PC-9 (cell line): Measurements from ENCODE around the gene CSRP1. TPM values are rescaled to one million over a fixed set of nuclear protein-coding genes. Genes with fewer than 3 reads are reported as not detected.

Experiments
- BruUV-seq: library from RNA; stranded (reverse); fragments of 400-500 nt; replicated peaks from 2 replicates; lab custom pipeline; 2021; lab: Mats Ljungman, UMichigan
- CTCF ChIA-PET: fragments of 300-600 bp; sonication (Branson Sonifier 250); formaldehyde crosslinking; loops from one replicate; lab custom pipeline; 2022; ENCODE audit warnings: antibody characterized with exemption; lab: Charles Lee
- POLR2A ChIA-PET: fragments of 300-600 bp; sonication (Branson Sonifier 250); formaldehyde crosslinking; loops from one replicate; lab custom pipeline; 2022; ENCODE audit warnings: antibody characterized with exemption; ENCODE audit not compliant: unreplicated experiment; lab: Charles Lee
- DNase-seq, 2 experiments: peaks; one replicate each; pipeline versions ENCODE4 v3.0.0 to v3.0.0-alpha.2; 2015 to 2022; ENCODE audit warnings: mixed read lengths in 1 of 2
- H2AFZ ChIP-seq: fragments of 200-600 bp; sonication (generic); 2 replicates; pipeline ENCODE4 v1.8.1; 2017; ENCODE audit warnings: antibody characterized with exemption
- H3F3A ChIP-seq: fragments of 200-600 bp; sonication (generic); 2 replicates; pipeline ENCODE4 v1.8.1; 2017; ENCODE audit warnings: antibody characterized with exemption, mild to moderate bottlenecking, low read depth; ENCODE audit not compliant: insufficient read depth
- H3K27ac ChIP-seq: fragments of 200-600 bp; sonication (generic); 2 replicates; pipeline ENCODE4 v1.6.1; 2016; ENCODE audit warnings: mixed run types
- H3K27me3 ChIP-seq: fragments of 200-600 bp; sonication (generic); 2 replicates; pipeline ENCODE4 v1.6.1; 2016; ENCODE audit warnings: low read depth, mixed run types; ENCODE audit not compliant: insufficient read depth
- H3K36me3 ChIP-seq: fragments of 200-600 bp; sonication (generic); 2 replicates; pipeline ENCODE4 v1.6.1; 2016; ENCODE audit warnings: low read depth, mixed run types
- H3K4me1 ChIP-seq: fragments of 200-600 bp; sonication (generic); replicated peaks from 2 replicates; pipeline ENCODE4 v1.6.1; 2016; ENCODE audit warnings: mixed run types; ENCODE audit not compliant: insufficient read depth
- H3K4me2 ChIP-seq: fragments of 200-600 bp; sonication (generic); 2 replicates; pipeline ENCODE4 v1.6.1; 2017; ENCODE audit warnings: mixed run types
- H3K4me3 ChIP-seq: fragments of 200-600 bp; sonication (generic); 2 replicates; pipeline ENCODE4 v1.6.1; 2016; ENCODE audit warnings: mixed run types
- H3K79me2 ChIP-seq: fragments of 200-600 bp; sonication (generic); 2 replicates; pipeline ENCODE4 v1.6.1; 2017; ENCODE audit warnings: low read depth, mixed run types
- H3K9me2 ChIP-seq: fragments of 200-600 bp; sonication (generic); 2 replicates; pipeline ENCODE4 v1.8.1; 2017; ENCODE audit warnings: mild to moderate bottlenecking; ENCODE audit not compliant: insufficient read depth
- H3K9me3 ChIP-seq: fragments of 200-600 bp; sonication (generic); 2 replicates; pipeline ENCODE4 v1.8.1; 2016; ENCODE audit warnings: low read depth; ENCODE audit not compliant: insufficient read depth
- H4K20me1 ChIP-seq: fragments of 200-600 bp; sonication (generic); 2 replicates; pipeline ENCODE4 v1.8.1; 2017; ENCODE audit not compliant: insufficient read depth
- CTCF ChIP-seq: fragments of 200-600 bp; sonication (generic); conservative IDR thresholded peaks from 2 replicates; pipeline ENCODE4 v1.6.1; 2017; ENCODE audit warnings: mixed run types, antibody characterized with exemption, mild to moderate bottlenecking, moderate library complexity
- EZH2 ChIP-seq: fragments of 200-600 bp; sonication (generic); IDR thresholded peaks from 2 replicates; pipeline ENCODE4 v1.8.0; 2017; ENCODE audit warnings: antibody characterized with exemption, low read depth
- intact Hi-C: fragments of 100-400 bp; cut with micrococcal nuclease; formaldehyde crosslinking; loops from one replicate; pipeline ENCODE4 v1.10.0; 2022; ENCODE audit not compliant: unreplicated experiment
- total RNA-seq: library from RNA; stranded (reverse); gene quantifications from 2 replicates; pipeline ENCODE4 v1.2.3, GENCODE V29; 2021

Gene CSRP1
- total RNA-seq, 1 experiment from 2014 or later = 61.3 TPM

DNA sequence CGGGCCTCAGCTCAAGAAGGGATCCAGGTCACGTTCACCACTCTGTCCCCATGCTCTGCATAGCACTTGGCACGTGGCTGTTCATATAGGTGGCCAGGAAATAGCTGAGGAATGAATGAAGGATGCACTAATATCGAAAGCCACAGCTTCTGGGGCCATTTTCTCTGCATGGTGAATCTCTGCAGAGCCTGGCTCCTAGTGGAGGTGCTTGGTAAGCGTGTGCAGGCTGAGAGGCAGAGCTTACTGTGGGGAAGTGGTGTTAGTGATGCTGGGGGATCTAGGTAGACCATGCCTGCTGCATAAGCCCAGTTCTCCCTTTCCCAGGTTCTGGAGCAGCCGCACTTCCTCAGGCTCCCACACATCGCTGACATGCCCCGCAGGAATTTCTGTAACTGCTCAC lies 8.3 kb downstream of the CSRP1 start:
- Histone ChIP-seq H3K79me2 (no peaks in the 10 kb centered on the region), H3K9me3 (no peaks in the 10 kb centered on the region), H3K36me3 (no peaks in the 10 kb centered on the region), H3K4me3 (no peak overlapping the region), H2AFZ (no peak overlapping the region), H3K27me3 (no peaks in the 10 kb centered on the region), H3K9me2 (no peaks in the 10 kb centered on the region), H3K27ac (no peak overlapping the region), H3K4me2 (no peak overlapping the region), H3F3A (peaks cover 2% of the 10 kb centered on the region; the same call in 1 of the 2 replicates), H3K4me1 (no peaks in the 10 kb centered on the region), H4K20me1 (no peaks in the 10 kb centered on the region)
- TF ChIP-seq EZH2 = no peak
- no peak for TF ChIP-seq CTCF
- intact Hi-C loops = no loop called here
- ChIA-PET CTCF (interaction anchor here (0.6 kb wide), 1 partner anchor 403 kb away, joined by 3 read pairs; no protein-coding TSS in a partner anchor), POLR2A (no interaction called here)
- no peak for DNase-seq
- BruUV-seq = no TSS peak

DNA sequence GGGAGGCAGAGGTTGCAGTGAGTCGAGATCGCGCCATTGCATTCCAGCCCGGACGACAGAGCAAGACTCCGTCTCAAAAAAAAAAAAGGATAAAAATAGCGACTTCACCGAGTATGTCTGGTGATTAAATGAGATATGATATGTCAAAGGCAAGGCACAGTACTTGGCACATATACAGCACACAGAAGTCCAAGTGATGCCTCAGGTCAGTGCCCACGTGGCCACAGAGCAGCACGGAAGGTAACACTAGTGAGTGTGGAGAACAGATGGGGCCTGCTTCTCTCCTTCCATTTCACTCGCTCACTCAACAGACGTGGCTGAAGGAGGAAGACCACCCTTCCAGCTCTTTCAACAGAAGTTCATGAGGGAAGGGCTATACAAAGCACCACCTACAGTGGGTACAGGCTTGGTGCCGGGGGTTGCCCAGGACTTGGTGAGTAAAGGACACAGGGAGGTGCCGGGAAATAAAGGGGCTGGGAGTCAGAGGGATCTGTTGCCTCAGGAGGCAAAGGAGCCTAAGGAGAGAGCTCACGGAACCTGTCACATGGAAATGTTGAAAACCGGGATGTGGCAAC lies 8.9 kb downstream of the CSRP1 start:
- CTCF ChIA-PET = interaction anchor here (0.6 kb wide), 1 partner anchor 404 kb away, joined by 3 read pairs; no protein-coding TSS in a partner anchor
- Histone ChIP-seq H3K36me3 (no peaks in the 10 kb centered on the region), H3K79me2 (no peaks in the 10 kb centered on the region)

DNA sequence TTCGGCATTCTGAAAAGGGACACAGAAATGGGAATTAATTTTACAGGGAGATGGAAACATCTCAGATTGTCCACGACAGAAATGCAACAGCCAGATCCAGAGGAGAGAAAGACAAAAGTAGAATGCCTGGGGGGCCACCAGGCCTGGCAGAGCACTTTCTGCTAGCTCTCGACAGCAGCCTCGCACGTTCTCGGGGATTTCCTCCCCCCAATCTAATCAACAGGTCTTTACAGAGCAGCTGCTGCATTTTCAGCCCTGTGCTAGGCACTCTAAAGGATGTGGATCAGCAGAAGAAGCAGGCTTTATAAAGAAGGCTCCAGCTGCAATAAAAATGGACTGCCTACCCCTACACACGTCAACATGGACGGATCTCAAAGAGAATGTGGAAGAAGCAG lies 10.6 kb downstream of the CSRP1 start:
- TF ChIP-seq CTCF = no peak
- TF ChIP-seq EZH2 = no peak
- Histone ChIP-seq H3K79me2 (no peaks in the 10 kb centered on the region), H3K4me1 (no peaks in the 10 kb centered on the region), H3K9me2 (no peaks in the 10 kb centered on the region), H3K9me3 (no peaks in the 10 kb centered on the region), H2AFZ (no peak overlapping the region), H4K20me1 (no peaks in the 10 kb centered on the region), H3K4me2 (no peak overlapping the region), H3K27me3 (no peaks in the 10 kb centered on the region), H3F3A (no peaks in the 10 kb centered on the region), H3K36me3 (no peaks in the 10 kb centered on the region), H3K27ac (no peak overlapping the region), H3K4me3 (no peak overlapping the region)
- intact Hi-C loops = no loop called here
- BruUV-seq = no TSS peak
- DNase-seq = no peak
- POLR2A ChIA-PET = interaction anchor here (0.5 to 0.6 kb wide), 2 partner anchors 16 to 214 kb away, joined by 3 to 10 read pairs; no protein-coding TSS in a partner anchor
- CTCF ChIA-PET = no interaction called here

More for the DNA sequence above, 8.9 kb downstream of the CSRP1 start:
- intact Hi-C loops = no loop called here
- Histone ChIP-seq H3K27ac (no peak overlapping the region), H3K4me1 (no peaks in the 10 kb centered on the region), H3K4me3 (no peak overlapping the region), H3K4me2 (no peak overlapping the region), H3K9me3 (no peaks in the 10 kb centered on the region), H3F3A (no peaks in the 10 kb centered on the region), H3K9me2 (no peaks in the 10 kb centered on the region), H4K20me1 (no peaks in the 10 kb centered on the region), H3K27me3 (no peaks in the 10 kb centered on the region), H2AFZ (no peak overlapping the region)
- no peak for TF ChIP-seq EZH2
- no peak for TF ChIP-seq CTCF
- POLR2A ChIA-PET = interaction anchor here (0.8 kb wide), 1 partner anchor 33 kb away, joined by 19 read pairs; no protein-coding TSS in a partner anchor
- no peak for DNase-seq
- BruUV-seq = no TSS peak
